GM13977 (cell line): Measurements from ENCODE around the gene SEMA4C.

Source experiments
- DNase-seq: peaks from one replicate; pipeline ENCODE4 v3.0.0; 2012; ENCODE audit warnings: low spot score
- CTCF ChIP-seq: IDR thresholded peaks from 2 replicates; pipeline ENCODE4 v1.5.1; 2012; ENCODE audit warnings: mild to moderate bottlenecking, control low read depth; ENCODE audit not compliant: insufficient read depth; ENCODE audit errors: extremely low read depth, missing control alignments
- in situ Hi-C: fragments of 300-500 bp; cut with MboI; formaldehyde crosslinking; loops from one replicate; pipeline ENCODE4 v1.12.0; 2022; ENCODE audit warnings: low sequenced_read_pairs, low pct_unique_long_range_greater_than_20kb, mixed read lengths, inconsistent platforms; ENCODE audit not compliant: unreplicated experiment

The SEMA4C gene

GRCh38 chr2:96853321-96853720, 16.6 kb downstream of the SEMA4C start:
- DNase-seq, result no peak
- TF ChIP-seq CTCF, result no peak
- in situ Hi-C loops, result loop anchor here (10.0 kb wide), 1 partner anchor 101 kb away; no protein-coding TSS in a partner anchor

- in situ Hi-C loops, result loop anchor here (10.0 kb wide), 1 partner anchor 102 kb away; no protein-coding TSS in a partner anchor
- no peak for TF ChIP-seq CTCF
- no peak for DNase-seq
Measured at GRCh38 chr2:96852667-96853066, 17.2 kb downstream of the SEMA4C start.

DNA sequence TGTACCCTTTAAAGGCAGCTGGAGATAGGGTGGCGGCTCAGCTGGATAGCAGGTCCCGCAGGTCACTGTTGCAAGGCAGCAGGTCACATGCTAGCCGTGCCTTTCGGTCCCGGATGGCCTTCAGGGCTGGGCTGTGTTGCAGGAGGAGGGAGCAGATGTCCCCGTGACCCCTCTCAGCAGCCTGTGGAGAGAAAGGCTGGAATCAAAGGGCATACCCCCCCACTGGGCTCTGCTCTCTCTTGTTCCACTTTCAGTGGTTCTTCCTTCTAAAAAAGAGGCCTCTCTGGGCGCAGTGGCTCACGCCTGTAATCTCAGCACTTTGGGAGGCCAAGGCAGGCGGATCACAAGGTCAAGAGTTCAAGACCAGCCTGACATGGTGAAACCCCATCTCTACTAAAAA, 21.6 kb downstream of the SEMA4C start:
- TF ChIP-seq CTCF, result no peak
- no peak for DNase-seq
- in situ Hi-C loops, result no loop called here

DNA sequence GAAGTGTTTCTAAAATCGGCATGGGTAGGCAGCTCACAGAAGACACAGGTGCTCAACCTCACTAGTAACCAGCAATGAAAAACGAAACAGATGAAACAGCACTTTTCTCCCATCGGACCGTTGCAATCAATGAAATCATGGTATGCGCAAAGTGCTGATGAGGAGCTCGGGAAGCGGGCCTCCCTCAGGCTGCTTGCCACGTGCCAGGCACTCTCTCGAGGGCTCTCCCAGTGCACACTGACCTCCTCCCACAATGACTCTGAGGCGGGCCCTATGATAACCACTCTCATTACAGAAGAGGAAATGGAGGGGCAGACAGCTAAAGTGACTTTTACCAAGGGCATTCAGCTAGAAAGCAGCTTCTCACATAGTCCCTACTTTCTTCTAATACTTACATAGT, 22.3 kb downstream of the SEMA4C start:
- in situ Hi-C loops, result no loop called here
- TF ChIP-seq CTCF, result no peak
- no peak for DNase-seq

DNA sequence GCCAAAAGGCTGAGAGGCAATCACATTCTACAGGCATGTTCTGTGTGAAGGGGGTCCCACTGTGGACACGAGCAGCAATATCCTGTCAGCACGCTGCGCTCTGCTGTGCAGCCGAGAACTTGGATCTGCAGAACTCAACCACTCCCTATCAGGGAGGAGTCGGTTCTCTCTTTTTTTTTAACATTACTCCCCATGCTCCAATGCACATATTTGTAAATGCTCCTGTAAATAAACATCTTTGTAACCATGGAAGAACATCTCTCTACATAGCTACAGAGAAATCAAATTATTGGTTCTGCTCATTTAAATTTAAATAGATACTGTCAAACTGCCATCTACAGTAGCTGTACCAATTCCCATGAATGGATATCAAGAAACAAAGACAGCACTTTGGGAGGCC, 23.1 kb downstream of the SEMA4C start:
- in situ Hi-C loops, result no loop called here
- no peak for DNase-seq
- TF ChIP-seq CTCF, result no peak

GRCh38 chr2:96844405-96844808, 25.5 kb downstream of the SEMA4C start:
- DNase-seq, result no peak
- TF ChIP-seq CTCF, result no peak
- in situ Hi-C loops, result no loop called here

GRCh38 chr2:96843538-96844268, 26.2 kb downstream of the SEMA4C start, which contains the start of gene ANKRD23:
TSS of gene ANKRD23 (minus strand) at chr2:96844021. CDS start at chr2:96843992, 29 bp downstream.
- TF ChIP-seq CTCF, result no peak
- in situ Hi-C loops, result no loop called here
- no peak for DNase-seq
